GM18499 (cell line): ENCODE results near the gene UPF2.
"Not testable (repeated sequence)": the region's sequence is repeated elsewhere in the genome, so short reads cannot be mapped to it uniquely, and the experiment has no call there.

ENCODE experiments used
- ATAC-seq: cut with Tn5 transposase; IDR thresholded peaks from one replicate; pipeline ENCODE4 v1.9.1; 2021; ENCODE audit warnings: moderate number of reproducible peaks; ENCODE audit not compliant: insufficient read depth, unreplicated experiment

Gene UPF2

DNA sequence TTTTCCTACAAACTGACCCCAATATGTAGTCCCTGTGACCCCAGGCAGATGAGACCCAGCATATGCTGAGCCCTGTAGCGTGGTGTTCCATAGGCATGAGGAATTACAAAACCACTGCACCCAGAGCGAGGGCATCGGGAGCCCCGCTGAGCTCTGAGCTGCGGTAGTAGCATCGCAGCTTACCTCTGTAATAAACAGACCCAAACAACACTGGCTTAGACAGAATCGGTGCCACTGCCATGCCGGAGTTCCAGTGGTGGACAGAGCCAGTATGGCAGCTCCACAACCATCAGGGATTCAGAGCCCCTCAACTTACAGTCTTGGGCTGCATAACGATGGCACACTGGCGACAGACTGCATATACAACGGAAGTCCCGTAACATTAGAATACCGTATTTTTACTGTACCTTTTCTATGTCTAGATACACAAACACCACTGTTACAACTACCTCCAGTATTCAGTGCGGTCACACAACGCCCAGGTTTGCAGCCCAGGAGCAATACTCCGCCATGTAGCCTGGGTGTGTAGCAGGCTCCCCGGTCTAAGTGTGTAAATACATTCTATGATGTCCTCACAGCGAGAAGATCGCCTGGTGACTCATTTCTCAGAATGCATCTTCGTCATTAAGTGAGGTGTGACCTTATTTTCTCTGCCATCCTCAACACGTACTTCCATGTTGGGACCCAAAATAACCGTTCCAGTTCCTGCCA is 150.7 kb downstream of the UPF2 start:
- no peak for ATAC-seq

DNA sequence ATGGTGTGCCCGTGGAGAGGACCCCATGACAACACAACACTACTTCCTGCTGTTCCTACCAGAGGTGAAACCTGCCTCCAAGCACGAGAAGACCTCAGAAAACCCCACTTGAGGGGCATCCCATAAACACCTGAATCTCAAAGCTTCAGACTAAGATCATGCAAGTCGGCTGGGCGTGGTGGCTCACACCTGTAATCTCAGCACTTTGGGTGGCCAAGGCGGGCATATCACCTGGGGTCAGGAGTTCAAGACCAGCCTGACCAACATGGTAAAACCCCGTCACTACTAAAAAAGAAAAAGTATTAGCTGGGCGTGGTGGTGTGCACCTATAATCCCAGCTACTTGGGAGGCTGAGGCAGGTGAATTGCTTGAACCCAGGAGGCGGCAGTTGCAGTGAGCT is 153.3 kb downstream of the UPF2 start:
- ATAC-seq: not testable (repeated sequence)

DNA sequence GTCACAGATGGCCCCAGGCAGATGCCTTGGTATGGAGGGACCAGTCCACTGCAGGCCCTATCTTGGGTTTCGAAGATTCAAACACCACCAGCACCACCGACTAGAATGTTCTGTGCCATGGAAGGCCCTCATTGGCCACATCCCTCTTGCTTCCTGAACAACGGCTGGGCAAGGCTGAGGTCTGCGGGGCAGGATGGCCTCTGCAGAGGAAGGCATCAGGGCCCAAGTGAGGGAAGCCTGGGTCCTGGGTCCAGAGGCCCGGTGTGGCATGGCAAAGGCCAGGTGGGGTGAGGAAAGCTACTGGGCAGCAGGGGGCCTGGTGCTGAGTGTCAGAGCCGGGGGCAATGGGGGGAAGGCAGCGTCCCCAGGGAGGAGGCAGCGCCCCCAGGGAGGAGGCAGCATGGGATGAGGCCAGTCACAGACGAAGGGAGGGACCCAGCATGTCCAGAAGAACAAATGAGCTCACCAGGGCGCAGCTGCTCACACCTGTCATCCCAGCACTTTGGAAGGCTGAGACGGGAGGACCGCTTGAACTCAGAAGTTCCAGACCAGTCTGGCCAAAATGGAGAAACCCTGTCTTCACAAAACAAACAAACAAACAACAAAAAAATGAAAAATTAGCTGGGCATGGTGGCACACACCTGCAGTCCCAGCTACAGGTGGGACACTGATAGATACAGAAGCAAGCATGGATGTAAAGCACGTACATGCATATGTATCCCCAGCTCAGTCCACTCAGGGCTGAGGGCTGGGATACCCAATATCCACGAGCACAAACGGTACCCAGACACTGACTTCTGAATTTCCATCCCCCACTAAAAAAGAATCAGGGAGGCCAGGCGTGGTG is 155.0 kb downstream of the UPF2 start:
- ATAC-seq: no peak

GRCh38 chr10:11886851-11887250 is 155.8 kb downstream of the UPF2 start:
- ATAC-seq: no peak

GRCh38 chr10:11886138-11886474 is 156.5 kb downstream of the UPF2 start:
- no peak for ATAC-seq

- ATAC-seq: no peak
Observed at GRCh38 chr10:11885437-11886137, 157.0 kb downstream of the UPF2 start.

- ATAC-seq: no peak
Observed at GRCh38 chr10:11884706-11885423, 157.7 kb downstream of the UPF2 start.

GRCh38 chr10:11882646-11883375 is 159.8 kb downstream of the UPF2 start:
- no peak for ATAC-seq

DNA sequence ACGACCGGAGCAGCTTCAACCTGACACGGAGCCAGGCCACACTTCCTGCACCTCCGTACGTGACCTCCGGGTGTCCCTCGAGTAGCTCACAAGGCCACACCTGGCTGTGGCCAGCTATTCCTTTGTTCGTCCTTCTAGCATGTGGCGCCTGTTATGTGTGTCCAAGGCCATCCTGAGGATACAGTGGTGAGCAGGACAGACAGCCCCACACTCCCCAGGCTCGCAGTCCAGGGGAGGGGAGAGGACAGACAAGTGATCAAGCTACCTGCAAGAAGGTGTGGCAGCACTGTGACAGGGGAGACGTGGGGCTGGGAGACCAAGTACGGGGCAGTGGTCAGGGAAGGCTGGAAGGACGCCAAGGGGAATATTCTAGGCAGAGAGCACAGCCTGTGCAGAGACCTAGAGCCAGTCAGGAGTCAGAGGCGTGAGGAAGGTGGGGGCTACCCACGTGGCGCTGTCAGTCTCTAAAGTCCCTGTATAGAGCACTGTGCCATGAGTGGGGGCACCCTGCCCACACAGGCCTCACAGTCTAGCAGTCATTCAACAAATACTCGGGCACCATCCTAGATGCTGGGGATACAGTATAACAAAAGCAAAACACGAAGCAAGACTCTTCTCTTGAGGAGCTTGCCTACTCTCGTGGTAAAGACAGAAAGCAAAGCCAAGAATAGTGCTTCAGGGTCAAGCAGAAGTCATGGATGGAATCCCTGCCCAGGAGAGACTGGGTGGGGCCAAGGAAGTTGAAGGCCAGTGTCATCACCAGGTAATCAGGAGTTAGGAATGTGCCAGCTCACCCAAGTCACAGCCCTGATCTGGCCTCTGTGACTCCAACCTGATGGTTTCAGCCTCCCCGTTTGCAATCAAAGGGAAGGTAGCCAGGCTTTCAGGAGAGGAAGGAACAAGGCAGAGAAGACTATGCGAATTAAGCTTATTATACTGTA is 160.9 kb downstream of the UPF2 start:
- no peak for ATAC-seq

GRCh38 chr10:11881030-11881476 is 161.6 kb downstream of the UPF2 start:
- no peak for ATAC-seq

DNA sequence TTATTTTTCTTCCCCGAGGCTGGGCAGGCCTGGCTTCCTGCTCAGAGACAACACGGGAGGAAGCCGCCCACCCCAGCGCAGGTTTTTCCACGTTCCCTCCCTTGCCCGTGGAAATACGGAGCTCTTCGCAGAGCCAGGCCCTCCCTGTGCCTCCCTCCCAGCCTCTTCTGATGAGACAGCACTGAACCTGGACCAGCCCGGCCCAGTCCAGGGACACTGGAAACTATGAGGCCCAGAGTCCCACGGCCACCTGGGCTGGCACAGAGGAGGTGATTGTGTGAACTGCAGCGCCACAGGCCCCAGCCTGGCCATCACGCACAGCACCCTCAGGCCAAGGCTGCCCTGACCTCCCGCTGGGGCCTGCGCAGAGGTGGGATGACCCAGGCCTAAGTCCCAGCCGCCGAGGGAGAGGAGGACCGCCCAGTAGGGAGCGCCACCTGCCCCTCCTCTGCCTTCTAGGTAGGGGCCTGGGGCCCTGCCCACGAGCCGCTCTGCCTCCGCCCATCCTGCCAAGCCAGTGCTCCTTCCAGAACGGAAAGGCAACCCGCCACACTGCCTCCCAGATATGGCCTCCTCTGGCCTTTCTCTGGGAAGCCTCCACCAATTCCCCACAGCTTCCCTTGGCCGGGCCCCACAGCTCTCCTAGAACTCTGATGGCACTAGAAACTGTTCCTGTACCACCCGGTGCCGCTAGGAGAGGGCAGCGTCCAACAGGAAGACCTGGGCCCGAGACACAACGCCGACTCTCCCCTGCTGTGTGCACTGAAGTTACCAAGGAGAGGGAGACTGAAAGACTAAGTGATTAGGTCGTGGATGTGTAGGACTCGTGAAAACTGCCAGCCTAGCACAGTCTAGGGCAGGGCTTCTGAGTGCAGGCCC is 162.2 kb downstream of the UPF2 start:
- no peak for ATAC-seq

GRCh38 chr10:11879387-11880094 is 163.1 kb downstream of the UPF2 start:
- ATAC-seq: no peak

DNA sequence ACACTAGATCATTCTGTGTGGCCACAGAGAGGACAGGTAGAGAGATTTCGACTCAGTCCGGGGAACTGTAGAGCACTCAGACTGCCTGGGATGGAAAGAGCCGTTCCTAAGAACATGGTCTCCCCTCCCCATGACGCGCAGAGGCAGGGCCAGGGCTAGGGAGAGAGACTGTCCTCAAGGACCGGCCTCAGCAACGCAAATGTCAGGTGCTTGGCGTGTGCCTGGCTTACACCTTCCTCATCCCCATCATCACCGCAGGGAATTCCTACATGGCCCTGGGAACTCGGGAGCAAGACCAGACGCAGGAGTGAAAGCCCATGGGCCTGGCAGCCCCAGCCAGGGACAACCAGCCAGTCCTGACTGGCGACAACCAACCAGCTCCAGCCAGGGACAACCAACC is 163.8 kb downstream of the UPF2 start:
- no peak for ATAC-seq

- ATAC-seq: no peak
Observed at GRCh38 chr10:11877591-11877905, 165.1 kb downstream of the UPF2 start.

GRCh38 chr10:11876805-11877590 is 165.6 kb downstream of the UPF2 start:
- ATAC-seq: no peak

GRCh38 chr10:11876324-11876723 is 166.3 kb downstream of the UPF2 start:
- ATAC-seq: no peak
